HCT116 (cell line): ENCODE results near the gene HK3. TPM values are rescaled to one million over a fixed set of nuclear protein-coding genes. Genes with fewer than 3 reads are reported as not detected.

Experiments
- ATAC-seq: fragments of 200-7000 bp; cut with Tn5 transposase; 2 replicates; pipeline ENCODE4 v1.9.1; 2020; ENCODE audit warnings: mild to moderate bottlenecking, moderate library complexity
- BruUV-seq: library from RNA; stranded (reverse); fragments of 400-500 nt; replicated peaks from 2 replicates; lab custom pipeline; 2021; lab: Mats Ljungman, UMichigan
- CTCF ChIA-PET: fragments of 300-600 bp; sonication (Branson Sonifier 250); formaldehyde crosslinking; loops from one replicate; lab custom pipeline; 2021; ENCODE audit warnings: antibody characterized with exemption; lab: Charles Lee
- POLR2A ChIA-PET: fragments of 300-600, 350-600 bp; sonication (Branson Sonifier 250); formaldehyde crosslinking; loops from one replicate; lab custom pipeline; 2021; ENCODE audit warnings: antibody characterized with exemption; lab: Charles Lee
- RAD21 ChIA-PET, 2 experiments: fragments of 300-600 bp; sonication (Branson Sonifier 250); formaldehyde crosslinking; loops; one replicate each; lab custom pipeline; 2023; ENCODE audit warnings: low total read pairs in 2 of 2; ENCODE audit not compliant: uncharacterized antibody in 2 of 2, unreplicated experiment in 2 of 2, low non-redundant PET in 1 of 2; lab: Charles Lee
- DNase-seq: peaks from one replicate; pipeline ENCODE4 v3.0.0-alpha.2; 2010; ENCODE audit warnings: low read depth, low spot score
- H2AFZ ChIP-seq: fragments of 200-600 bp; shearing (Covaris generic), sonication (generic); 2 replicates; pipeline ENCODE4 v1.6.1; 2017; ENCODE audit warnings: low read depth, mixed run types, mixed read lengths, antibody characterized with exemption, low read length; ENCODE audit not compliant: poor library complexity, severe bottlenecking
- H3K27ac ChIP-seq: 2 replicates; pipeline ENCODE4 v1.5.1; 2012; ENCODE audit warnings: low read depth, low read length
- H3K27me3 ChIP-seq: fragments of 200-600 bp; sonication (generic); 2 replicates; pipeline ENCODE4 v1.6.1; 2016; ENCODE audit warnings: mixed run types, low read length, mixed read lengths; ENCODE audit not compliant: insufficient read depth
- H3K36me3 ChIP-seq, 2 experiments: fragments of 200-500 bp in 1 of 2; fragments of 200-600 bp in 1 of 2; sonication (Bioruptor generic) in 1 of 2; sonication (generic) in 1 of 2; 2 replicates each; pipeline versions ENCODE4 v1.5.1 to v1.6.1; 2014 to 2016; ENCODE audit warnings: low read length in 2 of 2, inconsistent platforms in 1 of 2, mixed read lengths in 1 of 2, mixed run types in 1 of 2; ENCODE audit not compliant: insufficient read depth in 2 of 2, control insufficient read depth in 1 of 2
- H3K4me1 ChIP-seq, 2 experiments: fragments of 200-600 bp in 1 of 2; sonication (generic) in 1 of 2; 2 replicates each; pipeline versions ENCODE4 v1.5.1 to v1.6.1; 2012 to 2017; ENCODE audit warnings: low read length in 2 of 2, inconsistent platforms in 1 of 2, mild to moderate bottlenecking in 1 of 2, mixed read lengths in 1 of 2, mixed run types in 1 of 2, moderate library complexity in 1 of 2; ENCODE audit not compliant: insufficient read depth in 2 of 2, control insufficient read depth in 1 of 2
- H3K4me2 ChIP-seq: fragments of 200-600 bp; sonication (generic); 2 replicates; pipeline ENCODE4 v1.6.1; 2017; ENCODE audit warnings: mixed run types, low read length, mixed read lengths
- H3K4me3 ChIP-seq, 2 experiments: fragments of 200-600 bp in 1 of 2; sonication (generic) in 1 of 2; replicated peaks in 1 of 2; 2 replicates each; pipeline ENCODE4 v1.5.1; 2011 to 2016; ENCODE audit warnings: low read length in 2 of 2, control low read depth in 1 of 2, low read depth in 1 of 2, mild to moderate bottlenecking in 1 of 2, mixed read lengths in 1 of 2, mixed run types in 1 of 2
- H3K79me2 ChIP-seq: fragments of 200-600 bp; sonication (generic); 2 replicates; pipeline ENCODE4 v1.6.1; 2017; ENCODE audit warnings: mild to moderate bottlenecking, mixed run types, low read length, moderate library complexity, mixed read lengths; ENCODE audit not compliant: insufficient read depth
- H3K9ac ChIP-seq: fragments of 200-600 bp; sonication (generic); 2 replicates; pipeline ENCODE4 v1.6.1; 2016; ENCODE audit warnings: low read length, mixed read lengths
- H3K9me2 ChIP-seq: fragments of 200-600 bp; sonication (generic), shearing (Covaris generic); 2 replicates; pipeline ENCODE4 v1.6.1; 2017; ENCODE audit warnings: mixed run types, mild to moderate bottlenecking, moderate library complexity; ENCODE audit not compliant: insufficient read depth
- H3K9me3 ChIP-seq, 2 experiments: fragments of 200-500 bp in 1 of 2; fragments of 200-600 bp in 1 of 2; sonication (Bioruptor generic) in 1 of 2; sonication (generic) in 1 of 2; 2 replicates each; pipeline ENCODE4 v1.6.1; 2014 to 2017; ENCODE audit warnings: low read length in 2 of 2, mixed read lengths in 2 of 2, inconsistent platforms in 1 of 2, low read depth in 1 of 2, mild to moderate bottlenecking in 1 of 2, mixed run types in 1 of 2, moderate library complexity in 1 of 2; ENCODE audit not compliant: control insufficient read depth in 1 of 2, insufficient read depth in 1 of 2
- H4K20me1 ChIP-seq: fragments of 200-600 bp; sonication (generic), shearing (Covaris generic); 2 replicates; pipeline ENCODE4 v1.6.1; 2017; ENCODE audit warnings: mixed run types, mild to moderate bottlenecking, moderate library complexity; ENCODE audit not compliant: insufficient read depth
- EZH2 ChIP-seq: fragments of 200-600 bp; sonication (generic); IDR thresholded peaks from 2 replicates; pipeline ENCODE4 v1.6.1; 2017; ENCODE audit warnings: antibody characterized with exemption, mixed run types
- SRF ChIP-seq: IDR thresholded peaks from 2 replicates; pipeline ENCODE4 v1.6.1; 2012; ENCODE audit warnings: low read depth
- intact Hi-C: fragments of 100-400 bp; cut with micrococcal nuclease; formaldehyde crosslinking; loops from 2 replicates; pipeline ENCODE4 v1.10.0; 2022
- total RNA-seq: library from RNA; stranded (reverse); gene quantifications from one replicate; pipeline ENCODE4 v1.2.1, GENCODE V29; 2021; ENCODE audit not compliant: unreplicated experiment

The HK3 gene
- total RNA-seq, 1 experiment from 2014 or later = 0.30 TPM

GRCh38 chr5:176908675-176909368 is 9.7 kb upstream of the HK3 start:
- H4K20me1 ChIP-seq = no peaks in the 10 kb centered on the region
- H3K4me3 ChIP-seq = no peak overlapping the region
- POLR2A ChIA-PET = no interaction called here
- H3K27ac ChIP-seq = no peak overlapping the region
- no peak overlapping the region for H3K4me2 ChIP-seq
- ATAC-seq (no peak), DNase-seq (no peak)
- no peaks in the 10 kb centered on the region for H3K4me1 ChIP-seq
- CTCF ChIA-PET = no interaction called here
- no peak overlapping the region for H2AFZ ChIP-seq
- no peak for TF ChIP-seq EZH2
- H3K9ac ChIP-seq = no peak overlapping the region
- H3K79me2 ChIP-seq = 0 out of 2 replicates have a peak, but pooled peaks cover 2% of the 10 kb centered on the region
- no peaks in the 10 kb centered on the region for H3K9me2 ChIP-seq
- peaks cover 21 to 46% of the 10 kb centered on the region in 2 experiments for H3K36me3 ChIP-seq
- intact Hi-C loops = no loop called here
- H3K9me3 ChIP-seq = no peaks in the 10 kb centered on the region
- RAD21 ChIA-PET = no interaction called here
- no TSS peak for BruUV-seq
- H3K27me3 ChIP-seq = no peaks in the 10 kb centered on the region

GRCh38 chr5:176906796-176907195 is 7.7 kb upstream of the HK3 start:
- Histone ChIP-seq H3K9ac (no peak overlapping the region), H3K4me2 (no peak overlapping the region), H3K27ac (no peak overlapping the region), H3K36me3 (peaks cover 25 to 54% of the 10 kb centered on the region in 2 experiments), H3K4me1 (no peaks in the 10 kb centered on the region), H2AFZ (no peak overlapping the region), H3K4me3 (no peak overlapping the region), H3K9me3 (no peaks in the 10 kb centered on the region), H3K9me2 (no peaks in the 10 kb centered on the region), H3K79me2 (no peaks in the 10 kb centered on the region), H4K20me1 (no peaks in the 10 kb centered on the region), H3K27me3 (no peaks in the 10 kb centered on the region)
- DNase-seq = no peak
- TF ChIP-seq SRF = no peak
- POLR2A ChIA-PET = no interaction called here
- BruUV-seq = no TSS peak
- no peak for ATAC-seq
- CTCF ChIA-PET = no interaction called here
- RAD21 ChIA-PET = no interaction called here
- intact Hi-C loops = no loop called here
